ENCODE measurements around the gene AIFM2. TPM values are rescaled to one million over a fixed set of nuclear protein-coding genes. Genes with fewer than 3 reads are reported as not detected.
"Not testable (repeated sequence)": the region's sequence is repeated elsewhere in the genome, so short reads cannot be mapped to it uniquely, and the experiment has no call there.

Gene AIFM2
- total RNA-seq, 2 experiments from 2014 or later, result 5.3 to 7.1 TPM

DNA sequence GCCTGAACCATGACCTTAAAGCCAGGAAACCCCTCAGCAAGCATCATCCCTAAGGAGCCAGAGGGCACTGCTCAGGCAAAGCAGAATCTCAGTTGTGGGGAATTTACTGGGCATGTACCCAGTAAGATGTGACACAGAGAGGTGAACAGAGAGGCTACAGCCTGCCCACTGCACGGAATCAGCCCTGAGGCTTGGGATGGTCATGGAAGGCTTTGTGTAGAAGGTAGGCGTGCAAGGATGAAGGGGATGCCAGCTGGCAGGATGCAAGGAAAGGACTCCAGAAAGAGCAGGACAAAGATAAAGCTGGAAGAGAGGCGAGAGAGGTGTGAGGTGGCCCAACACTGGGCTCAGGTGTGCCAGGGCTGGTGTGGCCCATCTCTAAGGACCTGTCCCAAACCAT lies 2.4 kb upstream of the AIFM2 start:
- Mint-ChIP-seq H3K27ac (no peak overlapping the region), H3K9me3 (no peaks in the 10 kb centered on the region), H3K4me3 (no peak overlapping the region), H3K36me3 (peaks cover 6% of the 10 kb centered on the region), H3K27me3 (no peaks in the 10 kb centered on the region), H3K4me1 (ENCODE audit: low read depth) (peaks cover 17% of the 10 kb centered on the region)
- ChIA-PET CTCF (interaction anchor here (1.3 to 2.6 kb wide), 3 partner anchors 11 to 87 kb away, joined by 3 to 16 read pairs (median 6); partner anchors contain the start of gene TYSND1), POLR2A (no interaction called here)
- DNase-seq, result no peak
- intact Hi-C loops (cut with micrococcal nuclease), result no loop called here

DNA sequence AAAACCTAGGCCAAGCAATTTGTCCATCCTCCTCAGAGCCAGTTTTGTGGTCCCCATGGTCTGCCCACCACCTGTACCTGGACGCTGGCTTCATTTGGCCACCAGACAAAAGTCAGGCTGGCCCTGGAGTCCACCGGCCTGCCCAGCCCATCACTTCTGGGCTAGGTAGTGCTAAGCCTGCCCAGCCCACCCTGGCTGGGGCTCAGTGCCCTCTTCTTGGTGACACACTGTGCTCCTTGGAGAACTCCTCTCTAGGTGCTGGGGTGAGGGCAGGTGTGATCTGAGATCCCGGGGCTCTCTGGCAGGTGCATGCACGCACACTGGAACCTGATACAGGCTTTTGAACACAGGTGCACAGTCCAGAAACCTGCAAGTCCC lies 1.1 kb downstream of the AIFM2 start:
- intact Hi-C loops (cut with micrococcal nuclease), result no loop called here
- DNase-seq, result no peak
- Mint-ChIP-seq H3K4me3 (peak overlapping the region; percentile 77), H3K36me3 (peaks cover 4% of the 10 kb centered on the region), H3K4me1 (ENCODE audit: low read depth) (peaks cover 17% of the 10 kb centered on the region), H3K27me3 (no peaks in the 10 kb centered on the region), H3K9me3 (no peaks in the 10 kb centered on the region), H3K27ac (no peak overlapping the region)
- CTCF ChIA-PET, result interaction anchor here (2.5 kb wide), 1 partner anchor 16 kb away, joined by 11 read pairs; no protein-coding TSS in a partner anchor
- POLR2A ChIA-PET, result interaction anchor here (0.6 kb wide), 1 partner anchor 39 kb away, joined by 3 read pairs; no protein-coding TSS in a partner anchor

DNA sequence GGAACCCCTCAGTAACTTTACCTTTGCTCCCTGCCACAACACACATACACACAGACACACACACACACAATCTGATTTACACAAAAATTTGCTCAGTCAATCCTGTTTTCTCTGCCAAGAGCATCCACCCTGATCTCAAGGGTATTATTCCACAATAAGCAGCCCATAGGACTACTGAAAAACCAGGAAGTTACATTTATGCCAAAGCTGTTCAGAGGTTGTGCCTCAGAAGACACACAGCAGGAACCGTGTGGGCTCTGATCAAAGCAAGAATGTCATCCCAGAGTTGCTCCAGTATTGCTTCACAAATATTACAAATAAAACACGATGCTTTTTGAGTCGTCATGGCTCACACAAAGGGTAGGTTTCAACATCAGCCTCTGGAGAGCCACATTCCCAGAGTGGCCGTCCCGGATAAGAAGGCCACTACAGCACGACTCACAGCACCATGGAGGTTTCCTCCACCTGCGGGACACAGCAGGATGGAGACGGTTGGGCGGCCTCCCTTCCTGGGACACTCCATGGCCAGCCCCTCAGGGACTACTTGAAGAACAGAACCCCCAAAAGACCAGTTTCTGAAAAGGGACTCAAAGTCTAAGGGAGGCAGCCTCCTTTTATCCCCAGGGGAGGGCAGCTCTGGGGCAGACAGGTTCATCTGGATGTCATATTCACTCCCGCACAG lies 1.6 kb downstream of the AIFM2 start:
- Mint-ChIP-seq H3K4me1 (ENCODE audit: low read depth) (peaks cover 17% of the 10 kb centered on the region), H3K36me3 (peaks cover 4% of the 10 kb centered on the region), H3K4me3 (no peak overlapping the region), H3K27me3 (no peaks in the 10 kb centered on the region), H3K9me3 (no peaks in the 10 kb centered on the region), H3K27ac (no peak overlapping the region)
- intact Hi-C loops (cut with micrococcal nuclease), result no loop called here
- CTCF ChIA-PET, result interaction anchor here (1.0 to 2.5 kb wide), 2 partner anchors 13 to 15 kb away, joined by 3 to 11 read pairs; no protein-coding TSS in a partner anchor
- POLR2A ChIA-PET, result no interaction called here
- no peak for DNase-seq

DNA sequence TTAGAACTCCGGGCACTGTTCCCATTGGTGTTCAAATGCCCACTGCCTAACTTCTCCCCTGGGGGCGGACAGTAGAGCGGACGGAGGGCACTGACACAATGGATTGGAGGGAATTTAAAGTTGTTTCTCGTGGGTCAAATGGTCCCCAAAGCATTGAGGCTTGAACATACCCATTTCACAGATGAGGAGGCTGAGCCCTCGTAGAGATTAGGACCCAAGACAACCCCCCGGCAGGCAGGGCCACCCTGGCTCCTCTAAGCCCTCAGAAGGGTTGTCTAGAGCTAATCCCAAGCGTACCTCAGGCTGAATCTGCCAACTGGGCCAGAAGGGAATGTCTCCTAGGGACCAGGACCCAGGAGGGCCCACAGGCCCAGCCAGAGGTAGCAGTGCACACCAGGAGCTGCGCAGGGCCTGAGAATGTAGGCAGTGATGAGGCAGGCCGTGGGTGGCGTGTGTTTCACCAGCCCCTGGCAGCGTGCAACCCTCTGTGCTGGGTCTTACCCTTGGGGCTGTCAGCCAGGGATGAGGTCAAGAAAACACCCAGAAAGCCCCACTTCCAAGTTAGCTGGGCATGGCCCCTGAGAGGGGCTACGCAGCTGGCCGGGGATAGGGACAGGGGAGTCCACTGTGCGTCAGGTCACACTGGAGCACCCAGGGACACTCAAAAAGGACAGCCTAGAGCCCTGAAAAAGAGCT lies 5.8 kb downstream of the AIFM2 start:
- Mint-ChIP-seq H3K27ac (no peak overlapping the region), H3K36me3 (peaks cover 6% of the 10 kb centered on the region), H3K4me3 (no peak overlapping the region), H3K27me3 (no peaks in the 10 kb centered on the region), H3K9me3 (no peaks in the 10 kb centered on the region), H3K4me1 (ENCODE audit: low read depth) (peaks cover 6% of the 10 kb centered on the region)
- ChIA-PET POLR2A (interaction anchor here (0.6 kb wide), 1 partner anchor 8 kb away, joined by 3 read pairs; no protein-coding TSS in a partner anchor), CTCF (interaction anchor here (4.5 kb wide), 1 partner anchor 11 kb away, joined by 24 read pairs; no protein-coding TSS in a partner anchor)
- intact Hi-C loops (cut with micrococcal nuclease), result no loop called here
- DNase-seq, result no peak

DNA sequence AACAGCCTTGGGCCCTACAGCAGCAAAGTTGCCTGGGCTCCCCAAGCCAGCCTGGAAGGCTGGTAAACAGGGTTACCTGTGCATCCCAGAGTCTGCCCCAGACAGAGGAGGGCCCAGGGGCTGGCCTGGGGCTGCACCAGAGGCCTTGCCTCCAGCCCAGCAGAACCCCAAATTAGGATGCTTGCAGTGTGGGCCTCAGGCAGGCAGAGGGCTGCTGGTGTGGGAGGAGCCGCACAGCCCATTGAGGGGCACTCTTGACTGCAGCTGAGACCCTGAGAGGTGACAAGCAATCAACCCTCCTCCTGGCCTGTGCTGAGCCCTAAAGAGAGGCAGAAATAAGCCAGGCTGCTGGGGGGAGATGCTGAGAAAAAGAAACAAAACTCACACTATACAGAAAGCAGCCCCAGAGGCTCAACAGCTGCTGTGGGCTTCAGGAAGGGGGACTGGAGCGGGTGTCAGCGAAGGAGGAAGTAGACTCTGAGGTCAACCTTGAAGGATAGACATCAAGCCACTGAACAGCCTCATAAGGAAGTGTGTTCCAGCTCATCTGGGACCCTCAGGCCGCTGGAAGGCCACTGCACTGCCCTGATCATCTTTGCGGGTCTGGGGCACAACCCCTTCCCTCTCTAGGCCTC lies 6.6 kb downstream of the AIFM2 start:
- peaks cover 2% of the 10 kb centered on the region for H3K4me1 Mint-ChIP-seq (ENCODE audit: low read depth)
- intact Hi-C loops (cut with micrococcal nuclease), result no loop called here
- no peaks in the 10 kb centered on the region for H3K9me3 Mint-ChIP-seq
- peaks cover 9% of the 10 kb centered on the region for H3K36me3 Mint-ChIP-seq
- POLR2A ChIA-PET, result interaction anchor here (0.6 kb wide), 1 partner anchor 7 kb away, joined by 3 read pairs; no protein-coding TSS in a partner anchor
- H3K27me3 Mint-ChIP-seq, result no peaks in the 10 kb centered on the region
- H3K27ac Mint-ChIP-seq, result no peak overlapping the region
- no peak overlapping the region for H3K4me3 Mint-ChIP-seq
- CTCF ChIA-PET, result interaction anchor here (4.5 kb wide), 1 partner anchor 10 kb away, joined by 24 read pairs; no protein-coding TSS in a partner anchor
- no peak for DNase-seq

DNA sequence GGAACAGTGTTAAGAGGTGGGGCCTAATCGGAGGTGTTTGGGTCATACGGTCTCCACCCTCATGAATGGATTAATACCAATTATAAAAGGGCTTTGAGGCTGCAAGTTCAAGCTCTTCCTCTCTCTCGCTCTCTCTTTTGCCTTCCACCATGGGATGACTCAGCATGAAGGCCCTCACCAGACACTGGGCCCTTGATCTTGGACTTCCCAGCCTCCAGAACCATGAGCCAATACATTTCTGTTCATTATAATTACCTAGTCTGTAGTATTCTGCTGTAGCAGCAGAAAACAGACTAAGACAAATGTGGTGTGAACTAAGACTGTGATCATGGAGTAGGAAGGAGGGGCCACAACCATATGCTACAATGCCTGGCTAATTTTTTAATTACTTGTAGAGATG lies 7.7 kb downstream of the AIFM2 start:
- no peak overlapping the region for H3K27ac Mint-ChIP-seq
- no peaks in the 10 kb centered on the region for H3K4me1 Mint-ChIP-seq (ENCODE audit: low read depth)
- peaks cover 5% of the 10 kb centered on the region for H3K36me3 Mint-ChIP-seq
- POLR2A ChIA-PET, result no interaction called here
- no peaks in the 10 kb centered on the region for H3K27me3 Mint-ChIP-seq
- DNase-seq, result no peak
- intact Hi-C loops (cut with micrococcal nuclease), result no loop called here
- CTCF ChIA-PET, result interaction anchor here (4.5 kb wide), 1 partner anchor 9 kb away, joined by 24 read pairs; no protein-coding TSS in a partner anchor
- no peak overlapping the region for H3K4me3 Mint-ChIP-seq
- H3K9me3 Mint-ChIP-seq, result no peaks in the 10 kb centered on the region

DNA sequence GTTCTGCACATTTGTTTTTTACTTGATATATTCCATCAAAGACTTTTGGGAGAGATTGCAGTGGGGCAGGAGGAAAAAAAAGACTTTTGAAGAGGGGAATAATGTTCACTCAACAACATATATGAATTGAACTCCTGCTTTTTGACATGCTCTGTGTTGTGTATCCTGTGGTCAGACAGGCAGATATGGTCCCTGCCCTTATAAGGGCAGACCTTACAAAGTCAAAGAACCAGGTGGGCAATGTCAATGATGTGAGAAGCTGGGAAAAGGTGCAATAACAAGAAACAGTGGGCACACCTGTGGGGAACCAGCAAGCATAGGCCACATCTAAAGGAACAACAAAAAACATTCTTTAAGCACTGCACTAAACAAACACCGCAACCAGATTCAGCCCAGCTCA lies 8.2 kb downstream of the AIFM2 start:
- Mint-ChIP-seq H3K27me3 (no peaks in the 10 kb centered on the region), H3K4me3 (no peak overlapping the region), H3K9me3 (no peaks in the 10 kb centered on the region), H3K27ac (no peak overlapping the region), H3K4me1 (ENCODE audit: low read depth) (no peaks in the 10 kb centered on the region), H3K36me3 (peaks cover 5% of the 10 kb centered on the region)
- ChIA-PET POLR2A (no interaction called here), CTCF (interaction anchor here (4.5 kb wide), 1 partner anchor 8 kb away, joined by 24 read pairs; no protein-coding TSS in a partner anchor)
- DNase-seq, result no peak
- intact Hi-C loops (cut with micrococcal nuclease), result no loop called here

DNA sequence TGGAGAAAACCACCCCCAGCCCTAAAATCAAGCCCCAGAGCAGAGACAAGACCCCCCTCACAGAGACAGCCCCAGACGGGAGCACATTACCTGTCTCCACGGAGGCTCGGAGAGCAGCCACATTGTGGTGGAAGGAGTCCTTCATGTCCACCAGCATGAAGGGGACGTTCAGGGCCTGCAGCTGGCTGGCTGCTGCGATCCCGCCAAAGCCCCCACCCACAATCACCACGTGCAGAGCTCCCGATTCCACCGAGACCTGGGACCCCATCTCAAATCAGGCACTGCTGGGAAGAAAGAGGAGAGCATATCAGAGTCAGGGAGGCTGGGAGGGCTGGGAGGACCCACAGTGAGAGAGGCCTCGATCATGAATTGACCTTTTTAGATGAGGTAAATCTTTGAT lies 8.8 kb downstream of the AIFM2 start:
- ChIA-PET POLR2A (no interaction called here), CTCF (interaction anchor here (4.5 kb wide), 1 partner anchor 8 kb away, joined by 24 read pairs; no protein-coding TSS in a partner anchor)
- Mint-ChIP-seq H3K27me3 (no peaks in the 10 kb centered on the region), H3K36me3 (peaks cover 5% of the 10 kb centered on the region), H3K4me3 (no peak overlapping the region), H3K9me3 (no peaks in the 10 kb centered on the region), H3K27ac (no peak overlapping the region), H3K4me1 (ENCODE audit: low read depth) (no peaks in the 10 kb centered on the region)
- DNase-seq, result no peak
- intact Hi-C loops (cut with micrococcal nuclease), result no loop called here

DNA sequence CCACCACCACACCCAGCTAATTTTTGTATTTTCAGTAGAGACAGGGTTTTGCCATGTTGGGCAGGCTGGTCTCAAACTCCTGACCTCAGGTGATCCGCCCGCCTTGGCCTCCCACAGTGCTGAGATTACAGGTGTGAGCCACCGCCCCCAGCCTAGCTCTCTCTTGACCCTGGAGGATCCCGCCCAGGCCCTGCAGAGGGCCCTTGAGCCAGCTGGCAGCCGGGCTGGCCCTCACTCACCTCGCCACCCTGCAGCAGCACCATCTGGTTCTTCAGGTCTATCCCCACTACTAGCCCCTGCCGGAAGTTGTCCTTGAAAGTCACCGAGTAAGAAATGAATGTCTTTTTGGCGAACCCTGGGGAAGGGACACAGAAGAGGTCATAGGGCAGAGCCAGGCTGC lies 9.5 kb downstream of the AIFM2 start:
- DNase-seq; H3K4me3 Mint-ChIP-seq; H3K27ac Mint-ChIP-seq; H3K4me1 Mint-ChIP-seq (ENCODE audit: low read depth); H3K36me3 Mint-ChIP-seq; intact Hi-C loops (cut with micrococcal nuclease); H3K9me3 Mint-ChIP-seq; POLR2A ChIA-PET; H3K27me3 Mint-ChIP-seq: not testable (repeated sequence)
- CTCF ChIA-PET, result interaction anchor here (1.3 kb wide), 1 partner anchor 24 kb away, joined by 3 read pairs; no protein-coding TSS in a partner anchor

DNA sequence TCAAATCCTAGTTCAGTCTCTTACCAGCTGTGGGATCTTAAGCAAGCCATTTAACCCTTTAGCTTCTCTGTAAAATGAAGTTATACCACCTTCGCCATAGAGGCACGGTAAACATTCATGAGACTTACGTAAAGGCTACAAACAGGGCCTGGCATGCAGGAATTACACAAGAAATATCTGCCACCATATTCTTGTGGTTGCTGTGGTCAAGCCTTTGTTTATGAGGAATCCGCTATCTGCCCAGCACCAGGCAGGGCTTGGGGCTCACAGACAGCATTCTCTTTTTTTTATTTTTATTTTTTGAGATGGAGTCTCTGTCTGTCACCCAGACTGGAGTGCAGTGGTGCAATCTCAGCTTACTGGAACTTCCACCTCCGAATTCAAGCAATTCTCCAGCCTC lies 9.9 kb downstream of the AIFM2 start:
- intact Hi-C loops (cut with micrococcal nuclease), result no loop called here
- no peak for DNase-seq
- POLR2A ChIA-PET, result interaction anchor here (0.6 kb wide), 1 partner anchor 29 kb away, joined by 3 read pairs; no protein-coding TSS in a partner anchor
- Mint-ChIP-seq H3K4me1 (ENCODE audit: low read depth) (no peaks in the 10 kb centered on the region), H3K27ac (no peak overlapping the region), H3K36me3 (peaks cover 5% of the 10 kb centered on the region), H3K27me3 (no peaks in the 10 kb centered on the region), H3K9me3 (no peaks in the 10 kb centered on the region), H3K4me3 (no peak overlapping the region)
- CTCF ChIA-PET, result interaction anchor here (1.3 kb wide), 1 partner anchor 25 kb away, joined by 3 read pairs; no protein-coding TSS in a partner anchor

DNA sequence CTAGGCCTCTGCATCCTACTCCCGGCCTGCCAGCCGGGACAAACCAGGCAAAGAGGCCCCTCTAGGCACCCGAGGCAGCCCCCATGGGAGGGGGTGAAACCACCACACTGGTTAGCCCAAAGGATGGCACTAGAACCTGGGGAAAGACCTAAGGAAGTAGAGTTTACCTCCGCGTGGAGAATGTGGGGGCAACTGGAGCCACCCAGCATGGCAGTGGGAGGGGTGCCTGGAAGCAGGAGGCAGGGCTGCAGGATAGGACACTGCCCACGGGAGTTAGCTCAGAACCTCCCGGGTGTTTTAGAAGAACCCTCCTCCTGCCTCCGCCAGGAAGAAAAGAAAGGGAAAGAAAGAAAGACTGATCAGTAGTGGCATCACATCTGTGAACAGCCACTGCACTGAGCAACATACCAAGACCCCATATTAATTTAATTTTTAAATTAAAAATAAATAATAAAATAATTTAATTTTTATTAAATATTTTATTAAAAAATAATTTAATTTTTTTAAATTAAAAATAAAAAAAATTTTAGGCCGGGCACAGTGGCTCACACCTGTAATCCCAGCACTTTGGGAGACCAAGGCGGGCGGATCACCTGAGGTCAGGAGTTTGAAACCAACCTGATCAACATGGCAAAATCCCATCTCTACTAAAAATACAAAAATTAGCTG lies 11.2 kb downstream of the AIFM2 start:
- no peaks in the 10 kb centered on the region for H3K4me1 Mint-ChIP-seq (ENCODE audit: low read depth)
- H3K4me3 Mint-ChIP-seq, result no peak overlapping the region
- CTCF ChIA-PET, result no interaction called here
- POLR2A ChIA-PET, result no interaction called here
- no peak for DNase-seq
- H3K27ac Mint-ChIP-seq, result no peak overlapping the region
- intact Hi-C loops (cut with micrococcal nuclease), result no loop called here
- no peaks in the 10 kb centered on the region for H3K27me3 Mint-ChIP-seq
- no peaks in the 10 kb centered on the region for H3K9me3 Mint-ChIP-seq
- peaks cover 5% of the 10 kb centered on the region for H3K36me3 Mint-ChIP-seq
